B cell (primary cell): Measurements from ENCODE around the gene HOOK2. TPM values are rescaled to one million over a fixed set of nuclear protein-coding genes. Genes with fewer than 3 reads are reported as not detected.
"Not testable (repeated sequence)": the region's sequence is repeated elsewhere in the genome, so short reads cannot be mapped to it uniquely, and the experiment has no call there.

Experiments used
- ATAC-seq: fragments of 200-7000 bp; cut with Tn5 transposase; one replicate; pipeline ENCODE4 v1.10.0; 2021; ENCODE audit warnings: low read depth, mild to moderate bottlenecking, moderate number of reproducible peaks, moderate library complexity
- CTCF ChIA-PET: fragments of 350-600 bp; sonication (Branson Sonifier 250); formaldehyde crosslinking; loops from one replicate; lab custom pipeline; 2021; ENCODE audit warnings: antibody characterized with exemption, inconsistent platforms; lab: Charles Lee
- POLR2A ChIA-PET: fragments of 350-600 bp; sonication (Branson Sonifier 250); formaldehyde crosslinking; loops from one replicate; lab custom pipeline; 2021; ENCODE audit warnings: antibody characterized with exemption; lab: Charles Lee
- DNase-seq: peaks from one replicate; pipeline ENCODE4 v3.0.0; 2013
- H2AFZ ChIP-seq: 2 replicates; pipeline ENCODE4 v1.6.1; 2012; ENCODE audit warnings: mild to moderate bottlenecking, low read depth, low read length; ENCODE audit not compliant: insufficient read depth, poor library complexity, severe bottlenecking
- H3K27ac ChIP-seq, 2 donors: 1 replicate in 1 of 2; 2 replicates in 1 of 2; pipeline ENCODE4 v1.5.1; 2012 to 2013; ENCODE audit warnings: low read length in 2 of 2, mild to moderate bottlenecking in 2 of 2, moderate library complexity in 1 of 2
- H3K27me3 ChIP-seq, 4 experiments: fragments of 200-600 bp in 1 of 4; sonication (generic) in 1 of 4; replicated peaks in 1 of 4; 1 replicate in 2 of 4; 2 replicates in 2 of 4; pipeline versions ENCODE4 v1.6.1 to v1.7.0; 2013 to 2016; ENCODE audit warnings: low read length in 3 of 4, mild to moderate bottlenecking in 2 of 4, mixed read lengths in 1 of 4, moderate library complexity in 1 of 4; ENCODE audit not compliant: insufficient read depth in 4 of 4, control insufficient read depth in 3 of 4; ENCODE audit errors: control extremely low read depth in 1 of 4
- H3K36me3 ChIP-seq, 2 experiments: replicated peaks in 1 of 2; 1 replicate in 1 of 2; 2 replicates in 1 of 2; pipeline versions ENCODE4 v1.6.1 to v1.7.1; 2013; ENCODE audit warnings: low read length in 1 of 2; ENCODE audit not compliant: insufficient read depth in 2 of 2, control insufficient read depth in 1 of 2; ENCODE audit errors: control extremely low read depth in 1 of 2, extremely low read depth in 1 of 2
- H3K4me1 ChIP-seq, 2 donors: fragments of 200-600 bp in 1 of 2; sonication (generic) in 1 of 2; 1 replicate in 1 of 2; 2 replicates in 1 of 2; pipeline versions ENCODE4 v1.5.1 to v1.6.1; 2013 to 2017; ENCODE audit warnings: low read length in 2 of 2; ENCODE audit not compliant: control insufficient read depth in 2 of 2, insufficient read depth in 2 of 2
- H3K4me2 ChIP-seq: replicated peaks from 2 replicates; pipeline ENCODE3; 2012; ENCODE audit warnings: mild to moderate bottlenecking, low read depth, low read length; ENCODE audit not compliant: poor library complexity, severe bottlenecking
- H3K4me3 ChIP-seq, 5 experiments: fragments of 200-600 bp in 1 of 5; sonication (generic) in 1 of 5; 1 replicate in 3 of 5; 2 replicates in 2 of 5; pipeline versions ENCODE4 v1.5.1 to v1.7.0; 2011 to 2016; ENCODE audit warnings: low read length in 4 of 5, mild to moderate bottlenecking in 4 of 5, low read depth in 2 of 5, control low read depth in 1 of 5, moderate library complexity in 1 of 5; ENCODE audit not compliant: insufficient read depth in 1 of 5; ENCODE audit errors: control extremely low read depth in 1 of 5, extremely low read depth in 1 of 5
- H3K79me2 ChIP-seq: fragments of 200-600 bp; sonication (generic); one replicate; pipeline ENCODE4 v1.6.0; 2016; ENCODE audit warnings: low read length; ENCODE audit not compliant: control insufficient read depth, insufficient read depth
- H3K9ac ChIP-seq: fragments of 200-600 bp; sonication (generic); 2 replicates; pipeline ENCODE4 v1.6.1; 2017; ENCODE audit warnings: mild to moderate bottlenecking, low read length, moderate library complexity
- H3K9me3 ChIP-seq, 3 donors: one replicate each; pipeline versions ENCODE4 v1.6.1 to v1.7.1; 2013; ENCODE audit warnings: low read length in 2 of 3; ENCODE audit not compliant: control insufficient read depth in 2 of 3, insufficient read depth in 1 of 3; ENCODE audit errors: control extremely low read depth in 1 of 3
- H4K20me1 ChIP-seq: 2 replicates; pipeline ENCODE4 v1.6.0; 2012; ENCODE audit warnings: mild to moderate bottlenecking, low read length; ENCODE audit not compliant: insufficient read depth, control insufficient read depth, poor library complexity, severe bottlenecking
- H3K27ac Mint-ChIP-seq: one replicate; pipeline ENCODE4 v1.8.0; 2021; ENCODE audit warnings: mixed read lengths
- H3K27me3 Mint-ChIP-seq: one replicate; pipeline ENCODE4 v1.8.0; 2021; ENCODE audit warnings: mixed read lengths
- H3K4me1 Mint-ChIP-seq: one replicate; pipeline ENCODE4 v1.8.0; 2021; ENCODE audit warnings: mixed read lengths
- H3K4me3 Mint-ChIP-seq: one replicate; pipeline ENCODE4 v1.8.0; 2021; ENCODE audit warnings: mixed read lengths
- H3K9me3 Mint-ChIP-seq: one replicate; pipeline ENCODE4 v1.8.0; 2022; ENCODE audit warnings: mixed read lengths; ENCODE audit not compliant: insufficient read depth
- EZH2 ChIP-seq: IDR thresholded peaks from 2 replicates; pipeline ENCODE4 v1.6.1; 2012; ENCODE audit warnings: borderline replicate concordance, low read depth, mild to moderate bottlenecking, moderate library complexity, low read length; ENCODE audit not compliant: insufficient read depth, poor library complexity, severe bottlenecking
- WGBS: methylation state at CpG from one replicate; pipeline ENCODE4 v1.1.5; 2013; ENCODE audit warnings: missing lambda C conversion rate; ENCODE audit not compliant: insufficient coverage; 5-methylcytosine and 5-hydroxymethylcytosine counted together
- intact Hi-C: fragments of 100-400 bp; cut with micrococcal nuclease; formaldehyde crosslinking; loops from one replicate; pipeline ENCODE4 v1.10.0; 2022
- polyA plus RNA-seq: library from polyadenylated mRNA; depleted of rRNA; stranded (reverse); fragments of >200 nt; gene quantifications from 2 replicates; pipeline ENCODE4 v1.2.3, GENCODE V29; 2012
- total RNA-seq, 2 donors: library from RNA; stranded (reverse); fragments of 120-200 nt in 1 of 2; gene quantifications; 1 replicate in 1 of 2; 2 replicates in 1 of 2; pipeline versions ENCODE4 v1.2.3 to v1.2.4, GENCODE V29; 2013 to 2022
- TF ChIP-seq, protein P1 (sequence below): fragments of 200-600 bp; IDR thresholded peaks from one replicate; pipeline ENCODE4 v1.8.0; 2022; ENCODE audit warnings: antibody characterized with exemption, mild to moderate bottlenecking

Gene HOOK2
- total and polyA plus RNA-seq, 2 donors (not counting 1 experiment from before 2014, with no cell fraction given): 30.3 to 33.4 TPM

DNA sequence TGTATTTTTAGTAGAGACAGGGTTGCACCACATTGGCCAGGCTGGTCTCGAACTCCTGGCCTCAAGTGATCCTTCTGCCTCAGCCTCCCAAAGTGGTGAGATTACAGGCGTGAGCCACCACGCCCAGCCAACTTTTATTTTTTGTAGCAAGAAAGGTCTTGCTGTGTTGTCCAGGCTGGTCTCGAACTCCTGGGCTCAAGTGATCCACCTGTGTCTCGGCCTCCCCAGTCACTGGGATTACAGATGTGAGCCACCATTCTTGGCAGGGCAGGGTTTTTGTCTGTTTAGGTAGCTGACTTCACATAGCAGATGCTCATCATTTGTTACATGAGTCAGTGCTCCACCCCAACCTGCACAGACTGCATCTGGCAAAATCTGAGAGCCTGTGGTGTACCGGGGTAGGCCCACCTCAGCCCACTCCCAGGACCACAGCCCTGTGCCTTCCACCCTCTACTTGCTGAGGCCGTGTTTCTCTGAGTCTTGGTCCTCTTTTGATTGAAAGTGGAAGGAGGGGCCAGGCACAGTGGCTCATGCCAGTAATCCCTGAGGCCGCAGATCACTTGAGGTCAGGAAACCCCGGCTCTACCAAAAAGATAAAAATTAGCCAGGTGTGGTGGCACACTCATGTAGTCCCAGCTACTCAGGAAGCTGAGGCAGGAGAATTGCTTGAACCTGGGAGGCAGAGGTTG is 47.5 kb downstream of the HOOK2 start:
- H3K4me1 Mint-ChIP-seq: peaks cover 56% of the 10 kb centered on the region
- CTCF ChIA-PET: interaction anchor here (0.6 to 1.1 kb wide), 3 partner anchors 17 to 32 kb away, joined by 3 to 4 read pairs (median 4); no protein-coding TSS in a partner anchor
- Histone ChIP-seq H3K4me2 (no peak overlapping the region), H3K9me3 (no peaks in the 10 kb centered on the region), H3K79me2 (peaks cover 74% of the 10 kb centered on the region), H4K20me1 (peaks cover 43% of the 10 kb centered on the region), H3K9ac (no peak overlapping the region), H3K27ac (peak overlapping the region in 1 of 2 donors; percentile 48), H3K4me1 (peaks cover 49 to 66% of the 10 kb centered on the region in 2 donors), H3K36me3 (peaks cover 2 to 36% of the 10 kb centered on the region in 2 experiments), H2AFZ (no peak overlapping the region), H3K4me3 (no peak overlapping the region), H3K27me3 (no peaks in the 10 kb centered on the region)
- H3K27ac Mint-ChIP-seq: peak overlapping the region; percentile 20
- intact Hi-C loops: no loop called here
- WGBS: 96% methylated on average over 7 of the region's 9 CpGs
- TF ChIP-seq, protein P1, sequence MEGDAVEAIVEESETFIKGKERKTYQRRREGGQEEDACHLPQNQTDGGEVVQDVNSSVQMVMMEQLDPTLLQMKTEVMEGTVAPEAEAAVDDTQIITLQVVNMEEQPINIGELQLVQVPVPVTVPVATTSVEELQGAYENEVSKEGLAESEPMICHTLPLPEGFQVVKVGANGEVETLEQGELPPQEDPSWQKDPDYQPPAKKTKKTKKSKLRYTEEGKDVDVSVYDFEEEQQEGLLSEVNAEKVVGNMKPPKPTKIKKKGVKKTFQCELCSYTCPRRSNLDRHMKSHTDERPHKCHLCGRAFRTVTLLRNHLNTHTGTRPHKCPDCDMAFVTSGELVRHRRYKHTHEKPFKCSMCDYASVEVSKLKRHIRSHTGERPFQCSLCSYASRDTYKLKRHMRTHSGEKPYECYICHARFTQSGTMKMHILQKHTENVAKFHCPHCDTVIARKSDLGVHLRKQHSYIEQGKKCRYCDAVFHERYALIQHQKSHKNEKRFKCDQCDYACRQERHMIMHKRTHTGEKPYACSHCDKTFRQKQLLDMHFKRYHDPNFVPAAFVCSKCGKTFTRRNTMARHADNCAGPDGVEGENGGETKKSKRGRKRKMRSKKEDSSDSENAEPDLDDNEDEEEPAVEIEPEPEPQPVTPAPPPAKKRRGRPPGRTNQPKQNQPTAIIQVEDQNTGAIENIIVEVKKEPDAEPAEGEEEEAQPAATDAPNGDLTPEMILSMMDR: no peak
- TF ChIP-seq EZH2: no peak
- no peaks in the 10 kb centered on the region for H3K9me3 Mint-ChIP-seq
- ATAC-seq: no peak
- H3K4me3 Mint-ChIP-seq: no peak overlapping the region
- DNase-seq: no peak
- POLR2A ChIA-PET: no interaction called here
- H3K27me3 Mint-ChIP-seq: no peaks in the 10 kb centered on the region

DNA sequence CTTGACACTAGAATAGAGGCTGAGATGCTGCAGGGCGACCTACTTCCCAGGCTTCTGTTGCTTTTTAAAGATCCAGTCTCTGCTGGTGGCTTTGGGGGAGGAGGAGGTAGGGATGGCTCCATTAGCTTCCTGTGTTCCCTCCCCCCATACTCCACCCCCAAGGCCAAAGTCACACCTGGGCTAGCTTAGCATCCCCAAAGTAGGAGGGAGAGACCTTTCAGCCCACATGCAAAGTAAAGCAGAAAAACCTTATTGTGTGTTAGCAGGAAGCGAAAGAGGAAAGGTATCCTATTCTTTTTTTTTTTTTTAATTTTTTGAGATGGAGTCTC is 48.4 kb downstream of the HOOK2 start:
- no peak overlapping the region for H3K4me3 ChIP-seq
- DNase-seq (no peak), ATAC-seq (no peak)
- no peak overlapping the region for H2AFZ ChIP-seq
- peaks cover 2 to 36% of the 10 kb centered on the region in 2 experiments for H3K36me3 ChIP-seq
- no peak for TF ChIP-seq EZH2
- TF ChIP-seq, protein P1: no peak
- H3K4me3 Mint-ChIP-seq: no peak overlapping the region
- H3K9ac ChIP-seq: no peak overlapping the region
- H3K27ac Mint-ChIP-seq: no peak overlapping the region
- H3K4me1 Mint-ChIP-seq: peaks cover 56% of the 10 kb centered on the region
- peaks cover 72% of the 10 kb centered on the region for H3K79me2 ChIP-seq
- H3K9me3 ChIP-seq: no peaks in the 10 kb centered on the region
- WGBS: no CpG with 5 or more reads among the region's 2 CpGs
- H3K9me3 Mint-ChIP-seq: no peaks in the 10 kb centered on the region
- H4K20me1 ChIP-seq: peaks cover 34% of the 10 kb centered on the region
- H3K27me3 ChIP-seq: no peaks in the 10 kb centered on the region
- ChIA-PET CTCF (interaction anchor here (0.5 to 1.1 kb wide), 3 partner anchors 10 to 54 kb away, joined by 3 to 5 read pairs (median 4); no protein-coding TSS in a partner anchor), POLR2A (interaction anchor here (0.7 kb wide), 2 partner anchors 67 to 109 kb away, joined by 3 read pairs; no protein-coding TSS in a partner anchor)
- H3K27ac ChIP-seq: peak overlapping the region in 1 of 2 donors; percentile 59
- H3K4me1 ChIP-seq: peaks cover 41 to 60% of the 10 kb centered on the region in 2 donors
- intact Hi-C loops: no loop called here
- no peak overlapping the region for H3K4me2 ChIP-seq
- H3K27me3 Mint-ChIP-seq: no peaks in the 10 kb centered on the region

DNA sequence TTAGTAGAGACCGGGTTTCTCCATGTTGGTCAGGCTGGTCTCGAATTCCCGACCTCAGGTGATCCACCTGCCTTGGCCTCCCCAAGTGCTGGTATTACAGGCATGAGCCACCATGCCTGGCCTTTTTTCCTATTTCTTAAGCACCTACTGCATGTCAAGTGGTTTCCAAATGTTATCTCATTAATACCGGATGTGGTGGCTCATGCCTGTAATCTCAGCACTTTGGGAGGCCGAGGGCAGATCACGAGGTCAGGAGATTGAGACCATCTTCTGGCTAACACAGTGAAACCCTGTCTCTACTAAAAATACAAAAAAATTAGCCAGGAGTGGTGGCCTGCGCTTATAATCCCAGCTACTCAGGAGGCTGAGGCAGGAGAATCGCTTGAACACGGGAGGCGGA is 49.7 kb downstream of the HOOK2 start:
- CTCF ChIA-PET, H3K4me3 Mint-ChIP-seq, H3K27me3 ChIP-seq, H3K9ac ChIP-seq, H3K4me3 ChIP-seq, DNase-seq, H3K9me3 Mint-ChIP-seq, H3K9me3 ChIP-seq, POLR2A ChIA-PET, intact Hi-C loops, H3K27ac ChIP-seq, ATAC-seq, H2AFZ ChIP-seq, H3K4me2 ChIP-seq, H3K27me3 Mint-ChIP-seq: not testable (repeated sequence)
- peaks cover 46 to 63% of the 10 kb centered on the region in 2 donors for H3K4me1 ChIP-seq
- peaks cover 2 to 28% of the 10 kb centered on the region in 2 experiments for H3K36me3 ChIP-seq
- Mint-ChIP-seq H3K4me1 (peaks cover 53% of the 10 kb centered on the region), H3K27ac (peak overlapping the region; percentile 6)
- peaks cover 73% of the 10 kb centered on the region for H3K79me2 ChIP-seq
- WGBS: 94% methylated on average over 9 of the region's 10 CpGs
- H4K20me1 ChIP-seq: peaks cover 31% of the 10 kb centered on the region
